Measurements from ENCODE around the gene MYZAP. TPM values are rescaled to one million over a fixed set of nuclear protein-coding genes. Genes with fewer than 3 reads are reported as not detected.

Gene MYZAP
- total and polyA plus RNA-seq, 7 donors: 2.0 to 24.8 (median 3.6) TPM

DNA sequence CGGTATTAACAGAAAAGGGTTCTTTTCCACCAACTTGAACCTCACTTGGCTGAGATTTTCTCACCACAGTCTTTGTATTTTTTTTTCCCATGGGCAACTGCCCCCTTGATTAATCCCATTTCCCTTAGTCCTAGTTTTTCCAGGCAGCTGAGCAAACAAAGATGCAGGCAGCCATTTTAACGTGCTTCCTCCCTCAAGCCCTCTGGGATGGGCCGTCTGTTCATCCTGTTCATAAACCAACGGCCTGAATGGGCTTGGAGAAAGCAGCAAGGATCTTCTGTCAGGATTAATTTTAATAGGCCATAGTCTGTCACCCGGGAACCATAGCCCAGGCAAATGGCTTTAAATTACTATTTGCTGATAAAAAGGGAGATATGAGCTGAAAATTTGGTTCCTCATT, 104.4 kb downstream of the MYZAP start:
- DNase-seq: no peak
- no peak overlapping the region for H3K4me3 ChIP-seq
- H3K4me1 ChIP-seq: no peaks in the 10 kb centered on the region
- WGBS, 3 donors: 59 to 60% (median 60%) methylated on average over 5 of the region's 5 CpGs
- no peaks in the 10 kb centered on the region for H3K9me3 ChIP-seq
- ATAC-seq: no peak
- intact Hi-C loops (cut with DNase I): no loop called here
- no peaks in the 10 kb centered on the region for H3K36me3 ChIP-seq (ENCODE audit: insufficient read depth in 1 of 2, low read depth in 1 of 2)
- TF ChIP-seq, protein P1, sequence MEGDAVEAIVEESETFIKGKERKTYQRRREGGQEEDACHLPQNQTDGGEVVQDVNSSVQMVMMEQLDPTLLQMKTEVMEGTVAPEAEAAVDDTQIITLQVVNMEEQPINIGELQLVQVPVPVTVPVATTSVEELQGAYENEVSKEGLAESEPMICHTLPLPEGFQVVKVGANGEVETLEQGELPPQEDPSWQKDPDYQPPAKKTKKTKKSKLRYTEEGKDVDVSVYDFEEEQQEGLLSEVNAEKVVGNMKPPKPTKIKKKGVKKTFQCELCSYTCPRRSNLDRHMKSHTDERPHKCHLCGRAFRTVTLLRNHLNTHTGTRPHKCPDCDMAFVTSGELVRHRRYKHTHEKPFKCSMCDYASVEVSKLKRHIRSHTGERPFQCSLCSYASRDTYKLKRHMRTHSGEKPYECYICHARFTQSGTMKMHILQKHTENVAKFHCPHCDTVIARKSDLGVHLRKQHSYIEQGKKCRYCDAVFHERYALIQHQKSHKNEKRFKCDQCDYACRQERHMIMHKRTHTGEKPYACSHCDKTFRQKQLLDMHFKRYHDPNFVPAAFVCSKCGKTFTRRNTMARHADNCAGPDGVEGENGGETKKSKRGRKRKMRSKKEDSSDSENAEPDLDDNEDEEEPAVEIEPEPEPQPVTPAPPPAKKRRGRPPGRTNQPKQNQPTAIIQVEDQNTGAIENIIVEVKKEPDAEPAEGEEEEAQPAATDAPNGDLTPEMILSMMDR (IDR thresholded peaks at IDR 0.05): no peak
- no peaks in the 10 kb centered on the region for H3K27me3 ChIP-seq (ENCODE audit: insufficient read depth in 3 of 3, low read length in 2 of 3)
- H3K27ac ChIP-seq: no peak overlapping the region

DNA sequence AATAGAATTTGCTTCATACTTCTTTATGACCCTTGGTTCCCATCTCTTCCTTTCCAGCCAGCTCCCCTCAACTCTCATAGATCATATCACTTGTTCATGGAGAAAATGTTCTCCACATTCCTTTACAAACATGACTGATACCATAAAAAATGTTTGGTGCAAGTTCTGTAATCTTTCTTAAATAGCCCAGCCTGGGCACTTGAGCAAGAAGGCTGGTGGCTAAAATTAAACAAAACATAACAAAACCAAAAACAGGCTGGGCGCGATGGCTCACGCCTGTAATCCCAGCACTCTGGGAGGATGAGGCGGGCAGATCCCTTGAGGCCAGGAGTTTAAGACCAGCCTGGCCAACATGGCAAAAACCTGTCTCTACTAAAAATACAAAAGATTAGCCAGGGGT, 105.9 kb downstream of the MYZAP start:
- no peak for ATAC-seq
- DNase-seq: no peak
- Histone ChIP-seq H3K9me3 (no peaks in the 10 kb centered on the region), H3K4me3 (no peak overlapping the region), H3K4me1 (no peaks in the 10 kb centered on the region), H3K36me3 (ENCODE audit: insufficient read depth in 1 of 2, low read depth in 1 of 2) (no peaks in the 10 kb centered on the region), H3K27ac (no peak overlapping the region), H3K27me3 (ENCODE audit: insufficient read depth in 3 of 3, low read length in 2 of 3) (no peaks in the 10 kb centered on the region)
- TF ChIP-seq, protein P1 (IDR thresholded peaks at IDR 0.05): no peak
- 88 to 97% (median 95%) methylated on average over 4 of the region's 4 CpGs for WGBS, 3 donors
- intact Hi-C loops (cut with DNase I): no loop called here

DNA sequence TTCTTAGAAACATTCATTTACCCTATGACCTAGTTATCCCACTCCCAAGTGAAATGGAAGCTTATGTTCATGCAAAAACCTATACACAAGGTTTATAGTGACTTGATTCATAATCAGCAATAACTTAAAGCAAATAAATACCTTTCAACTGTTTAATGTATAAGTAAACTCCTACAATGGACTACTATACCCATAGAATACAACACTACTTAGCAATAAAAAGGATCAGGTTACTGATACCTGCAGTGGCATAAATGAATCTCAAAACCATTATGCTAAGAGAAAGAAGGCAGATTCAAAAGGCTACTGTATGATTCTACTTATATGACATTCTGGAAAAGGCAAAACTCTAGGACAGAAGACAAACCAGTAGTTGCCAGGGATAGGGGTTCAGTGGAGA, 106.5 kb downstream of the MYZAP start:
- TF ChIP-seq, protein P1 (IDR thresholded peaks at IDR 0.05): no peak
- Histone ChIP-seq H3K36me3 (ENCODE audit: insufficient read depth in 1 of 2, low read depth in 1 of 2) (no peaks in the 10 kb centered on the region), H3K4me3 (no peak overlapping the region), H3K9me3 (no peaks in the 10 kb centered on the region), H3K4me1 (no peaks in the 10 kb centered on the region), H3K27me3 (ENCODE audit: insufficient read depth in 3 of 3, low read length in 2 of 3) (no peaks in the 10 kb centered on the region), H3K27ac (no peak overlapping the region)
- intact Hi-C loops (cut with DNase I): no loop called here
- ATAC-seq: no peak
- DNase-seq: no peak

DNA sequence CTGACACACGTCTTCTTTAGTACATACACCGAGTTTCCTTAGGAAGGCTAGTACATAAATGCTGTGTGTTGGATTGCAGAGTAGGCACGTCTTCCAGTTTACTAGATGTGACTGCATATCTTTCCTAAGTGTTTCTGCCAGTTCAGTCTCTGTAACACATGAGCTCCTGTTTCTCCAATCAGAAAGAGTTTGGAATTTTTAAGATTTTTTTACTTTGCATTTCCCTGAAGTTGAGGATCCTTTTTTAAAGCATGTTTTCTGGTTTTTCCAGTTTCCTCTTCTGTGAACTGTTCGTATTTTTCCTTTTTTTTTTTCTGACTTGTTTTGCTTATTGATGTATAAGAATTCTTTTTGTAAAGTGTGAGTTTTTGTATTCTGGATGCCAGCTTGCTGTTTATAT, 107.3 kb downstream of the MYZAP start:
- H3K36me3 ChIP-seq (ENCODE audit: insufficient read depth in 1 of 2, low read depth in 1 of 2): no peaks in the 10 kb centered on the region
- 74 to 87% (median 81%) methylated on average over 4 of the region's 4 CpGs for WGBS, 3 donors
- TF ChIP-seq, protein P1 (IDR thresholded peaks at IDR 0.05): no peak
- H3K27me3 ChIP-seq (ENCODE audit: insufficient read depth in 3 of 3, low read length in 2 of 3): no peaks in the 10 kb centered on the region
- no peak overlapping the region for H3K4me3 ChIP-seq
- intact Hi-C loops (cut with DNase I): no loop called here
- H3K27ac ChIP-seq: no peak overlapping the region
- DNase-seq (no peak), ATAC-seq (no peak)
- no peaks in the 10 kb centered on the region for H3K4me1 ChIP-seq
- H3K9me3 ChIP-seq: no peaks in the 10 kb centered on the region

DNA sequence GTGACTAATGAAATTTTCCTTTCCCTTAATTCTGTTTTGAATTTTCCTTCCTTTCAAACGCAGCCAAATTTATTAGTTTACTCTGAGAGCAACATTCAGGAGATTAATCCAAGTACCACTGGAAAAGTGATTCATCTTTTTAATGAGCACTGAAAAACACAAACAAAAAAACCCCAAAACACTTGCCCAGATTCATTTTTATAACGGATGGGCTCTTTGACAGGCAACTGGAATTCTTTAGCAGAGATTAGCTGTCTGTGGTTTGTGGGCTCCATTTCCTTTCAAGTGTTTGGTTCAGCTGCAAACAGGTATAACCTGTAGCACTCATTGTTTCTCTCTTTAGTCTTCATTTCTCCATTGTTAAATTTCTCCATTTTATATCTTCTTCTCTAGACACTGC, 111.7 kb downstream of the MYZAP start:
- intact Hi-C loops (cut with DNase I): no loop called here
- Histone ChIP-seq H3K4me3 (no peak overlapping the region), H3K27ac (no peak overlapping the region), H3K9me3 (no peaks in the 10 kb centered on the region), H3K4me1 (peaks cover 13% of the 10 kb centered on the region), H3K36me3 (ENCODE audit: insufficient read depth in 1 of 2, low read depth in 1 of 2) (no peaks in the 10 kb centered on the region), H3K27me3 (ENCODE audit: insufficient read depth in 3 of 3, low read length in 2 of 3) (no peaks in the 10 kb centered on the region)
- TF ChIP-seq, protein P1 (IDR thresholded peaks at IDR 0.05): no peak
- DNase-seq (no peak), ATAC-seq (no peak)
- WGBS, 3 donors: 22 to 27% (median 27%) methylated on average over 2 of the region's 2 CpGs
